ENCODE data around the gene ERCC1.

The ERCC1 gene

DNA sequence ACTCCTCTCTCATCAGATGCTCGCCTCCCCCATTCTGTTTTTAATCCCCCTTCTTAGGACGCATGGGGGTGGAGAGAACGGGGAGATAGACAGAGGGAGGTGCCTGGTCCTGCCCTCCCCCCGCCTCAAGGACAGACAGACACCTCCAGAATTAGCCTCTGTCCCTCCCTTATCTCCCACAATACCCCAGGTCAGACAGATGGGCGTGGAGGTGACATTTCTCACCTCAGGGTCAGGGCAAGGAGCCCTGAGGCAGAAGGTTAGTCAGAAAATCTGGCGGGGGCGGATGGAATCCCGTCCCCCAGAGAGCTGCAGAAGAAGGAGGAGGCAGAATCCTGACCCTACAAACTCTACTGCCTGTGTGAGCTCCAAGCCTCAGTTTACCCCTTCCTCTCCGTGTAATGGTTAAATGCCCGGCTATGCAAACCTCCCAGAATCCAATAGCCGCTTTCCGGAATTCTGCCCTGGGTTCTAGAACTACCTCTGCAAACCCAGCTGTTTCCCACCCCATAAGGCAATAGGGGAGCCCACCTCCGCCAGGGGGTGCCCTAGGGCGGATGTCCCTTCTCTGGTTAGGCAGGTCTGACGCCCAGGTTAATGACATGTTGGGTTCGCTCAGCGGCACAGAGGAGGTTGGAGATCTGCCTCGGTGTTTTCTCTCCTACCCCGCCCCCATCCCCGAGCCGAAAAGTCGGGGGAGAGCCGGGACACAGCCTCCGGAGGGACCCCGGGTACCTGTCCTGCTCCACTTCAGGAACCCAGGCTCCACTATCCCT lies 19.7 kb downstream of the ERCC1 start:
- DNase-seq = no peak

- DNase-seq = no peak
Measured at GRCh38 chr19:45403272-45403671, 20.4 kb downstream of the ERCC1 start.

GRCh38 chr19:45402298-45403061 lies 21.2 kb downstream of the ERCC1 start:
- DNase-seq = no peak

- no peak for DNase-seq
Measured at GRCh38 chr19:45401815-45402214, 21.9 kb downstream of the ERCC1 start.

DNA sequence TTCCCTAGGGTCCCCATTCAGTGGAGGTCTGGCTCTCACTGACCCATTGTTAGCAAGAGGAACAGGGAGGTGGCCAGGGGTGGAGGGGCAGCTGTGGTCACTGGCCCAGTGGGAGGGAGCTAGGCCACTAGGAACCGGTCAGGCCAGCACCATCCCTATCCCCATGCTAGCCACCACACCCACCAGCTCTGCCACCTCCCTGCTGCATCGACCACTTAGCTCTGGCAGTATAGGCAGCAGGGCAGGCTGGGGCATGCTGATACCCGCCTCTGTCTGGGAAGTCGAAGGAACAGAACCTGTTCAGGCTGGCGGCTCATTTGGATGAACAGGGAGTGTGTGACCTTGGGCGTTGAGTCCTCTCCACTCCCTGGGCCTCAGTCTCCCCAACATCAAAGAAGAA lies 23.5 kb downstream of the ERCC1 start:
- DNase-seq = no peak

GRCh38 chr19:45395821-45396617 lies 27.7 kb downstream of the ERCC1 start:
- DNase-seq = no peak

- DNase-seq = no peak
Measured at GRCh38 chr19:45391871-45392665, 31.6 kb downstream of the ERCC1 start.

GRCh38 chr19:45391346-45391745 lies 32.4 kb downstream of the ERCC1 start:
- DNase-seq = no peak

DNA sequence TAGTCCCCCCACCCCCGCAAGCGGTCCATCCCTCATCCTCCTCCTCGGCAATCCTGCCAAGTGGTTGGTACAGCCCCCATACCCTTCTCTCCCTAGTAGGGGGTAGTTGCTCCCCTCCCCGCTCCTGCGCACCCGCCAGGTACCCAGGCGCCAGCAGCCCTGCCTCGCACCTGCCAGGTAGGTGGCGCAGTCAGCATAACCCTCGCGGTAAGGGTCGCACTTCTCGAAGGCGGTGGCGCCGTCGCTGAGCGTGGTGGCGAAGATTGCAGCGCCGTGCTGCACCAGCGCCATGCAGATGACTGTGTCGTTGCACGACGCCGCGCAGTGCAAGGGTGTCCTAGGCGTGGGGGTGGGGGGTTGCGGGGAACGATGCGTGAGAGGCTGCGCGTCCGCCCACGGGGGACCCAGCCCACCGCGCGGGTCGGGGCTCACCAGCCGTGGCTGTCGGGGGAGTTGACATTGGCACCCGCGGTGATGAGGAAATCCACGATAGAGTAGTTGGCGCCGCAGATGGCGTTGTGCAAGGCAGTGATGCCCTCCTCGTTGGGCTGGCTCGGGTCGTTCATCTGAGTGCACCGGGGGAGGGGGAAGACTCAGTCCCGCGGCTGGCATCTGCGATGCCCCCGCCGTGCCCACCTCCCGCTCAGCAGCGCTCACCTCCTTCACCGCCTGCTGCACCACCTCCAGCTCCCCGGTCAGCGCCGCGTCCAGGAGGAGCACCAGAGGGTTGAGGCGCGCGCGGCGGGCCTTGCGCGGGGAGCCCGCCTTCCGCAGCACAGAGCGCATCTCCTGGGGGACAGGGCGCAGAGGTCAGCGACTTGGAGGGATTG lies 38.1 kb downstream of the ERCC1 start:
- DNase-seq = no peak

GRCh38 chr19:45382426-45382825 lies 41.3 kb downstream of the ERCC1 start:
- no peak for DNase-seq

DNA sequence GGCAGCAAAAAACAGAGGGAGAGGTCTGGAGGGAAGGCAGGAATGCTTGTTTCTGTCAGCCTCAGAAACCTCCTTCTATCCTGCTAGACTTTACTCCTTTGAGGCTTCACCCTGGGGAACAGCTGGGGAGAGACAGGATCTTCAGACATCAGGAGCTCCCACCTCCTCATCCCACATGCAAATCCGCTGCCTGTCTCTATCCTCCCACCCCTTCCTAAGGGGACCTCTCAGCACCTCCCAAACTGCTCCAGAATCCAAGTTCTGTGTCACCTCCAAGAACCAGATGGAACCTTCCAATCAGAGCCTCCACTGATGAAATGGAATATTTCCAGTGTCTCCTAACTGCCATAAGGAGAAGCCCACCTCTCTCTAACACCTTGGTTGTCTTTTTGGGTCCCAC lies 43.6 kb downstream of the ERCC1 start:
- DNase-seq = no peak

DNA sequence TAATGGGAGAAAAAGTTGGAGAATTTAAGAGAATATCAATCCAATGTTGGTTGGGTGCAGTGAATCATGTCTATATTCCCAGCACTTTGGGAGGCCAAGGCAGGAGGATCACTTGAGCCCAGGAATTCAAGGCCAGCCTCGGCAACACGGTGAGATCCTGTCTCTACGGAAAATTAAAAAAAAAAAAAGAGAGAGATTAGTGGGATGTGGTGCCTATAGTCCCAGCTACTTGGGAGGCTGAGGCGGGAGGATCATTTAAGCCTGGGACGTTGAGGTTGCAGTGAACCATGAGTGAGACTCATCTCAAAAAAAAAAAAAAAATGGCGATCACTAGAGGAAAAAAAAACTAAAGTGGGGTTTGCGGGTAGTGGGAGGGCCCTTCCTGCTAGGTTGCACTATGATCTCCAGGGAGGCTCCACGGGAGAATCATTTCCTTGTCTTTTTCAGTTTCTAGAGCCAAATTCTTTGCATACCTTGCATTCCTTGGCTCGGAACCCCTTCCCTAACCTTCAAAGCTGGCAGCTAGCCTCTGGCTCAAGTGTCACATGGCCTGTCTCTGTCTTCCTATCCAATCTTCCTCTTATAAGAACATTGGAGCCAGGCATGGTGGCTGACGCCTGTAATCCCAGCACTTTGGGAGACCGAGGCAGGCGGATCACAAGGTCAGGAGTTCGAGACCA lies 47.5 kb downstream of the ERCC1 start:
- no peak for DNase-seq

GRCh38 chr19:45370410-45371204 lies 53.1 kb downstream of the ERCC1 start, which contains the start of gene ERCC2:
ERCC2 (minus strand) TSS chr19:45370573; CDS start chr19:45370540, 33 bp downstream.
- DNase-seq = peak; percentile 37

DNA sequence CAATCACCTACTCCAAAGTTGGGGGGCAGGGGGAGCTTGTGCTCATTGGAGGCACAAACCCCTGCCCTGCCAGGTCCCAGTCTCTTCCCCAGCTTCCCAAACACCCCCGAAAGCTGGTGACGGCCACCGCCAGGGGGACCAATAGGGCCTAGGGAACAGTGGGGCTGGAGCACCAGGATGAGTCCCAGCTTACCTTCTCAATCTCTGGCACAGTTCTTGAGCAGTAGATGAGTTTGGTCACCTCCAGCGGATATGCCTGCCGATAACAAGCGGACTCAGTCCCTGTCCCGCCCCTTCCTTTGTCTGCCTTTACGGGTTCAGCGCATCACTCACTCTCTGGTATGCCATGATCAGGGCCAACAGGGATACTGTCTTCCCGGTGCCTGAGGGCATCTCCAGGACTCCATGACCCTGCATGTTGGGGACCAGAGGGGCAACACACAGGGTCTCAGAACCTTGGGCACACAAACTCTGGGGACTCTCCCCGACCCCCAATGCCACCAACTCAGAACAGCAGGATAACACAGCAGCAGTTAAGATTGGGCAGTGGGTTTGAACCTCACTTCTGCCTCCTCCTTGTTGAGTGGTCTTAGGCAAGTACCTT lies 54.9 kb downstream of the ERCC1 start:
- DNase-seq = no peak

DNA sequence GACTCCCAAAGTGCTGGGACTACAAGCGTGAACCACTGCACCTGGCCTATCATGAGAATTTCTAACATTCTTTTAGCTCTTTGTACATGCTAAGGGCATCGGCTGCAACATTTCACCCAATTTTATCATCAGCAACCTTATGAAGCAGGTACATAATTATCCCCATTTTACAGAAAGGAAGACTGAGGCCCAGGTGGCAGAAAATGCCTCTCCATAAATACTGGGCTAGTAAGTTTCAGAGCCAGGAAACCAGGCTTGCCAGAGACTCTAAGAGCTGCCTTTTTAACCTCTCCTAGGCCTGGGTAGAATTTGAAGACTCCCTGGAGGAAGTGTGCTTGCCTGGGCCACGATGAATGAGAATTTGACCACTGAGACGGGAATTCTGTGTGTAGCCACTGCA lies 55.6 kb downstream of the ERCC1 start:
- no peak for DNase-seq

- no peak for DNase-seq
Measured at GRCh38 chr19:45364696-45365095, 59.0 kb downstream of the ERCC1 start.

GRCh38 chr19:45363861-45364459 lies 59.8 kb downstream of the ERCC1 start:
- no peak for DNase-seq

DNA sequence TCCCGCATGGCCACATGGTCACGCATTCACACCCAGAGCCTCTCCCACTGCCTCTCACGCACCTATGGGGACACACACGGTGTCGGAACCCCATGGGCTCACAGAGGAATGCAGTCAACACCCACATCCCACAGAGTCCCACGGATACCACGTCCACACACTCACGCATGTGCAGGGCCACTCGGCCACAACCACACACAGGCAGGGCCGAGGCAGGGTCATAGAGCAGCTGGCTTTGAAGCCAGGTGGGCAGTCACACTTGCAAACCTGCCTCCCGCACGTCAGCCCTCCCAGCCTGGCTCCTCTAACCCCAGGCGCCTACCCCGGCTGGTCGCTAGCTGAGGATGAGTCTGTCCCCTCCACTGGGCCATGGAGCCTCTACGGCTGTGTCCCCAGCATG lies 61.4 kb downstream of the ERCC1 start:
- DNase-seq = no peak

GRCh38 chr19:45361608-45362007 lies 62.1 kb downstream of the ERCC1 start:
- no peak for DNase-seq
